ENCODE measurements around the gene EXOC4.

Gene EXOC4

GRCh38 chr7:133645884-133646391, 393.1 kb downstream of the EXOC4 start:
- H3K9ac ChIP-seq (ENCODE audit: low read depth, low read length, poor library complexity, severe bottlenecking): no peak overlapping the region
- no peak for TF ChIP-seq CTCF (conservative IDR thresholded peaks at IDR 0.05; ENCODE audit: low read length)
- no peak for TF ChIP-seq EZH2phosphoT487 (IDR thresholded peaks at IDR 0.05; ENCODE audit: borderline replicate concordance)
- no peaks in the 10 kb centered on the region for H3K36me3 ChIP-seq (ENCODE audit: insufficient read depth, low read length)
- H4K20me1 ChIP-seq (ENCODE audit: insufficient read depth, low read length, poor library complexity, severe bottlenecking): no peaks in the 10 kb centered on the region
- no peaks in the 10 kb centered on the region for H3F3A ChIP-seq (ENCODE audit: low read depth)
- no peaks in the 10 kb centered on the region for H3K9me3 ChIP-seq (ENCODE audit: insufficient read depth, low read depth, low read length)
- H3K79me2 ChIP-seq (ENCODE audit: insufficient read depth, low read length): no peaks in the 10 kb centered on the region
- peaks cover 5% of the 10 kb centered on the region for H3K4me1 ChIP-seq (ENCODE audit: insufficient read depth, low read length, poor library complexity, severe bottlenecking)
- no peaks in the 10 kb centered on the region for H3K9me2 ChIP-seq (replicated peaks; ENCODE audit: low read depth, low read length)
- H3K4me2 ChIP-seq (ENCODE audit: low read depth, low read length, poor library complexity, severe bottlenecking): no peak overlapping the region
- no peaks in the 10 kb centered on the region for H3K27me3 ChIP-seq (ENCODE audit: insufficient read depth, low read length, poor library complexity, severe bottlenecking)
- no peak overlapping the region for H2AFZ ChIP-seq (ENCODE audit: low read length)
- no peak overlapping the region for H3K4me3 ChIP-seq (ENCODE audit: low read length, poor library complexity, severe bottlenecking)

- H3K9me2 ChIP-seq (replicated peaks; ENCODE audit: low read depth, low read length): no peaks in the 10 kb centered on the region
- H3K4me3 ChIP-seq (ENCODE audit: low read length, poor library complexity, severe bottlenecking): no peak overlapping the region
- TF ChIP-seq EZH2phosphoT487 (IDR thresholded peaks at IDR 0.05; ENCODE audit: borderline replicate concordance): no peak
- TF ChIP-seq CTCF (conservative IDR thresholded peaks at IDR 0.05; ENCODE audit: low read length): no peak
- H3K4me2 ChIP-seq (ENCODE audit: low read depth, low read length, poor library complexity, severe bottlenecking): no peak overlapping the region
- H3K9ac ChIP-seq (ENCODE audit: low read depth, low read length, poor library complexity, severe bottlenecking): no peak overlapping the region
- H4K20me1 ChIP-seq (ENCODE audit: insufficient read depth, low read length, poor library complexity, severe bottlenecking): no peaks in the 10 kb centered on the region
- H3K27me3 ChIP-seq (ENCODE audit: insufficient read depth, low read length, poor library complexity, severe bottlenecking): no peaks in the 10 kb centered on the region
- H2AFZ ChIP-seq (ENCODE audit: low read length): no peak overlapping the region
- no peaks in the 10 kb centered on the region for H3F3A ChIP-seq (ENCODE audit: low read depth)
- no peaks in the 10 kb centered on the region for H3K79me2 ChIP-seq (ENCODE audit: insufficient read depth, low read length)
- H3K9me3 ChIP-seq (ENCODE audit: insufficient read depth, low read depth, low read length): no peaks in the 10 kb centered on the region
- peaks cover 5% of the 10 kb centered on the region for H3K4me1 ChIP-seq (ENCODE audit: insufficient read depth, low read length, poor library complexity, severe bottlenecking)
- no peaks in the 10 kb centered on the region for H3K36me3 ChIP-seq (ENCODE audit: insufficient read depth, low read length)
These were observed 393.8 kb downstream of the EXOC4 start for GRCh38 chr7:133646472-133647315.

GRCh38 chr7:133649593-133649992, 396.7 kb downstream of the EXOC4 start:
- no peaks in the 10 kb centered on the region for H3K79me2 ChIP-seq (ENCODE audit: insufficient read depth, low read length)
- H3K36me3 ChIP-seq (ENCODE audit: insufficient read depth, low read length): no peaks in the 10 kb centered on the region
- no peak overlapping the region for H3K4me2 ChIP-seq (ENCODE audit: low read depth, low read length, poor library complexity, severe bottlenecking)
- no peaks in the 10 kb centered on the region for H4K20me1 ChIP-seq (ENCODE audit: insufficient read depth, low read length, poor library complexity, severe bottlenecking)
- no peaks in the 10 kb centered on the region for H3K27me3 ChIP-seq (ENCODE audit: insufficient read depth, low read length, poor library complexity, severe bottlenecking)
- H3K4me1 ChIP-seq (ENCODE audit: insufficient read depth, low read length, poor library complexity, severe bottlenecking): peaks cover 9% of the 10 kb centered on the region
- H3K9me2 ChIP-seq (replicated peaks; ENCODE audit: low read depth, low read length): no peaks in the 10 kb centered on the region
- no peaks in the 10 kb centered on the region for H3F3A ChIP-seq (ENCODE audit: low read depth)
- H2AFZ ChIP-seq (ENCODE audit: low read length): no peak overlapping the region
- H3K4me3 ChIP-seq (ENCODE audit: low read length, poor library complexity, severe bottlenecking): no peak overlapping the region
- no peaks in the 10 kb centered on the region for H3K9me3 ChIP-seq (ENCODE audit: insufficient read depth, low read depth, low read length)
- no peak for TF ChIP-seq EZH2phosphoT487 (IDR thresholded peaks at IDR 0.05; ENCODE audit: borderline replicate concordance)
- TF ChIP-seq CTCF (conservative IDR thresholded peaks at IDR 0.05; ENCODE audit: low read length): no peak
- H3K9ac ChIP-seq (ENCODE audit: low read depth, low read length, poor library complexity, severe bottlenecking): no peak overlapping the region
